IPS-NIHi7 (cell line): Measurements from ENCODE around the gene TSPAN2.

Experiments
- DNase-seq: peaks from one replicate; pipeline ENCODE4 v3.0.0; 2012; ENCODE audit warnings: mixed read lengths; ENCODE audit errors: extremely low spot score

The TSPAN2 gene

GRCh38 chr1:115113766-115114165, 24.5 kb upstream of the TSPAN2 start:
- DNase-seq = no peak

DNA sequence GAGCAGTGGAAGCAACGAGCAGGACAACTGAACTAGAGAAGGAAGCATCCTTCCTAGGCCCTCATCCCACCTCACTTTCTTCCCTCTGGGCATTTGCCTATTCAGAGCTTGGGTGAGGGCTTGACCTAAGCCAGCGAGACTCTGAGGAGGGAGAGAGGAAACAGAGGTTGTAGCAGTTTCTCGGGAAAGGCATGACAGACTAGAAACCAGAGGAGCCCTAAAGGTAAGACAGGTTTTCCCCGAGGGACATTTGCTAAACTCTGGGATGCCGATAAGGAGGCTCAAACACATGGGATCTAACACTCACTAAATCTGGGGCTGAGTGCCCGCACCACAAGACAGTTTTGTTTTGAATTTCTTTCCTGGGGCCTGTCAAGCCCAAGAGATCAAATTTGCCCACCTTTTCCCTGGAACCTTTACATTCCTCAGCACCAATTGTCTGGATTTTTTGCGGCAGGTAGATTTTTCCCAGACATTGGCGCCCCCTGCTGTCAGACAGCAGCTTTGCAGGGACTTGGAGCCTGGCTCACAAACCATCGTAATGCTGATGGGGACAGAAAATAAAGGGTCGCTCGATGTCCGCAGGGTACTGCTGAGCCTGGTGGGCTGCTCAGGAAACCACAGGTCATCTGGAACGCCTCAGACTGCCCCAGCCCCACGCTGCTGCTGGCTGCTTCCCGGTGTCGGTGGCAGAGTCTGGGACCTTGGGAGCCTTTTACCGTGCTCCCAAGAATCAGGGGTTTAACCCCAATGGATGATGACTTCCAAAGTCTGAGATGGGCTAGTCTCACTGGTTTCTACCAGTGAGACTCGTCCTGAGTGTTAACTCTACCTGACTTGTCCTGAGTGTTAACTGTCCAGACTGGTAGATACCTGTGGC, 23.4 kb upstream of the TSPAN2 start:
- peak; percentile 68 for DNase-seq

DNA sequence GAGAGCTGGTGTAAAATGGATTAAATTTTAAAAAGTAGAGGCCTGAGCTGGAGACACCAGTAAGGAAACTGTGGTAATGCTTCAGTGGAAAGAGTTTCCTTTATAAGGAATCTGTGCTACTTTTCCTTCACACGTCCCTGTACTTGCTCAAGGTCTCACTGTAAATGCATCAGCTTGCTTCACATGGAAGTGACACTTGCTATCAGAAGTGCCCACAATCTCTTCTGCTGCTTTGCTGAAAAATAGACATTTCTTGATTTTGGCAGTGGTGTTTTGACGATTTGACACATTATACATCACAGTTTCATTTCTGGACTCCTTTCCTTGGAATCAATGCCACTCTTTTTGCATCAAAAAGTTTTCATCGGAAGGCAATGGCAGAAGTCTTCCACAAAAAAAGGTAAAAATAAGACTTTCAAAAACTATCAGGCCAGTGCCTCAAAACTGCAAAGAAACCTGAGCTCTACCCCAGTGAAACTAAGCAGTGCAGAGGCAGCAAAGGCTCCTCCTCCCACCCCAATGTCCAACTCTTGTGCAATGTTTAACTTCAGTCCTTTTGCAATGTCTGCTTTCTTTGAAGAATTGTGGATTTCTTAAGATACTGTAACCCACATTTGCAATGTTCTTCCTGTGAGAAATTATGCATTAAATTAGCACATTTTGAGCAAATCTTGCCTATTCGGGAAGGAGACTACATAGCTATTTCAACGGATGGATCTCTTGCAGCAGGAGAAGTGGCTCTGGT, 18.4 kb upstream of the TSPAN2 start:
- no peak for DNase-seq

- no peak for DNase-seq
Observed at GRCh38 chr1:115105831-115106230, 16.5 kb upstream of the TSPAN2 start.

- no peak for DNase-seq
Observed at GRCh38 chr1:115099693-115100050, 10.4 kb upstream of the TSPAN2 start.

DNA sequence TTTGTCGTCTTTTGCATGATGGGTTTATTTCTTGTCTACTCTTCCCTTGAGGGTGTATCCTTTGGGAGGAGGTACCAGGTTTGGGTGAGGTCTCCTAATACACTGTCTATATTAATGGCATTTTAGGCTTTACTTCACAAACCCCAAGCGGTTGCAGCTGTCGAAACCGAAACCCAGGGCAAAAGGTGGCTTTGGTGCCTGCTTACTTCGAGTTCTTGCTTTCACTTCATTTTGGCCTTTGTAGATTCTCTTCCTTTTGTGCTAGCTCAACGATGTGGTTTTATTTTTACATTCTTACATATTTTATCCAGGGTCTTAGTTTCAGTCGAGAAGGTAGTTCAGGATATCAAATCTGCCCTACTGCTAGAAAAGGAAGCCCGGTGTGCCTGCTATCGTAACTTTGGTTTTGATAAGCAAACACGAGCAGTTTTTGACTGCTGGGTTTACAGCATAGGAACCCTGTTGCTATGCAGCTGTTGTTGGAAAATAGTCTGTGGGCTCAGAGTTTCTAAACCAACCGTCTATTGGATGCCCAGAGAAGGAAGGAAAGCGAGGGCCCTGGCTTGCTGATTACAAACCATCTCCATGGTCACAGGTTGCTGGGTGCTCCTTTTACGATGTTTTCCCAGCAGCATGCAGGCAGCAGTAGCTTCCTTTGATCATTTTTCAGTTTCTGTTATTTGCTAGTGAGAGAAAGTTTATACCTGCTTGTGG, 9.8 kb upstream of the TSPAN2 start:
- no peak for DNase-seq

GRCh38 chr1:115092175-115092574, 2.9 kb upstream of the TSPAN2 start:
- no peak for DNase-seq

GRCh38 chr1:115091572-115091971, 2.3 kb upstream of the TSPAN2 start:
- no peak for DNase-seq

- DNase-seq = no peak
Observed at GRCh38 chr1:115090956-115091355, 1.7 kb upstream of the TSPAN2 start.

GRCh38 chr1:115090540-115090939, 1.2 kb upstream of the TSPAN2 start:
- peak; percentile 56 for DNase-seq

DNA sequence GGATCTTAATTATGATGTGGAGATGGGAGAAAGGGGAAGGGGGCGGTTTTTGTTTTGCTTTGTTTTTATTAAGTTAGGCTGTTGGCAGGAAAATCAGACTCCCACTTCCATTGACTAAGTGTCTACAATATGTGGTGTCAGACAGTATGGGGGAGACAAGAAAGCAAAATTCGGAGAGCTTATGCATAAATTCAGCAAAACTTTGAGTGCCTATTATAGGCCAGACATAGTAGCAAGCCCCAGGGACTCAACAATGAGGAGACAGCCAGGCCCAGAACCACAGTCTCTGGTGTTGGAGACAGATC, 835 bp upstream of the TSPAN2 start:
- no peak for DNase-seq

- no peak for DNase-seq
Observed at GRCh38 chr1:115088871-115089419, 358 bp downstream of the TSPAN2 start.

- no peak for DNase-seq
Observed at GRCh38 chr1:115088115-115088778, 1.1 kb downstream of the TSPAN2 start.

GRCh38 chr1:115086176-115086830, 3.0 kb downstream of the TSPAN2 start:
- no peak for DNase-seq

DNA sequence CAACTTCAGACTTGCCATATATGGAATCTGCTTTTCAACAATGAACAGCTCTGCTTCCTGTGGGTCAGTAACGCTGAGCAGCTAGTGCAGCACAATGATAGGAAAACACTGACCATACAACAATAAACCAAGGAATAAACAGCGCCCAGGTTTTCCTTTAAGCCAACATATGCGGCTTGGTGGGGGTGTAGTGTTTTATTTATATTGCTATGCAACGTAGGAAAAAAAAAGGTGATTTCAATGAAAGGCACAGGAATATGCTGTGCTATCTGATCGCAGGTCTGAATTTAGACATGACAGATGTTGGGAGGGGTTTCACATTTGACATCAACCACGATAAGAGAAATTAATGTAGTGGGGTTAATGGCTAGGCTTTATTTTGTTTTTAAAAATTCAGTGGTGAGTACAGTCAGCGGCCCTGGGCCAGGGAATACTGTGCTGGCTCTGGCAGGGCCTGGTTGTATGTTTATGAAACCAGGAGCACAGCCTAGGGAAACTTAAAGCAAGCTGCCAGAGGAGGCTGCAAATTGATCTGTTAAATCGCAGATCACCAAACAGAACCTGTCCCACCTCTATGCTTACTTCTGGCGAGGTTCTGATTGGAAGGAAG, 4.3 kb downstream of the TSPAN2 start:
- DNase-seq = no peak

- DNase-seq = no peak
Observed at GRCh38 chr1:115082949-115083348, 6.4 kb downstream of the TSPAN2 start.

GRCh38 chr1:115078708-115079107, 10.6 kb downstream of the TSPAN2 start:
- no peak for DNase-seq

GRCh38 chr1:115077984-115078330, 11.3 kb downstream of the TSPAN2 start:
- DNase-seq = no peak

- no peak for DNase-seq
Observed at GRCh38 chr1:115077286-115077983, 11.9 kb downstream of the TSPAN2 start.

GRCh38 chr1:115076384-115076915, 12.9 kb downstream of the TSPAN2 start:
- no peak for DNase-seq
